Hepatocyte (in vitro differentiated cells): ENCODE measurements around the gene MINDY4B. TPM values are rescaled to one million over a fixed set of nuclear protein-coding genes. Genes with fewer than 3 reads are reported as not detected.

Experiments used
- DNase-seq: peaks from one replicate; pipeline ENCODE4 v3.0.0-alpha.2; 2016; ENCODE audit warnings: low spot score
- H2AFZ ChIP-seq: fragments of 200-600 bp; sonication (generic); 2 replicates; pipeline ENCODE4 v1.6.0; 2016; ENCODE audit warnings: antibody characterized with exemption, mild to moderate bottlenecking
- H3K27ac ChIP-seq: fragments of 200-600 bp; sonication (generic); 2 replicates; pipeline ENCODE4 v1.5.1; 2016; ENCODE audit warnings: mild to moderate bottlenecking
- H3K27me3 ChIP-seq: fragments of 200-600 bp; sonication (generic); 2 replicates; pipeline ENCODE4 v1.6.1; 2016
- H3K36me3 ChIP-seq: fragments of 200-600 bp; sonication (generic); replicated peaks from 2 replicates; pipeline ENCODE4 v1.5.1; 2016; ENCODE audit warnings: low read depth; ENCODE audit not compliant: insufficient read depth
- H3K4me1 ChIP-seq: fragments of 200-600 bp; sonication (generic); 2 replicates; pipeline ENCODE4 v1.5.1; 2016; ENCODE audit warnings: mild to moderate bottlenecking, moderate library complexity; ENCODE audit not compliant: insufficient read depth
- H3K4me2 ChIP-seq: fragments of 200-600 bp; sonication (generic); 2 replicates; pipeline ENCODE4 v1.6.0; 2016
- H3K4me3 ChIP-seq: fragments of 200-600 bp; sonication (generic); 2 replicates; pipeline ENCODE4 v1.5.1; 2016; ENCODE audit warnings: mild to moderate bottlenecking
- H3K79me2 ChIP-seq: fragments of 200-600 bp; sonication (generic); 2 replicates; pipeline ENCODE4 v1.6.0; 2017; ENCODE audit warnings: mild to moderate bottlenecking
- H3K9me2 ChIP-seq: fragments of 200-600 bp; sonication (generic); replicated peaks from 2 replicates; pipeline ENCODE4 v1.6.0; 2017; ENCODE audit warnings: mild to moderate bottlenecking; ENCODE audit not compliant: insufficient read depth
- H3K9me3 ChIP-seq: fragments of 200-600 bp; sonication (generic); 2 replicates; pipeline ENCODE4 v1.5.1; 2016; ENCODE audit warnings: low read depth, mild to moderate bottlenecking
- H4K20me1 ChIP-seq: fragments of 200-600 bp; sonication (generic); 2 replicates; pipeline ENCODE4 v1.6.0; 2016; ENCODE audit warnings: mild to moderate bottlenecking; ENCODE audit not compliant: insufficient read depth, poor library complexity, severe bottlenecking
- EZH2 ChIP-seq: fragments of 200-600 bp; sonication (generic); IDR thresholded peaks from 2 replicates; pipeline ENCODE4 v1.6.1; 2016; ENCODE audit warnings: antibody characterized with exemption, mild to moderate bottlenecking, borderline replicate concordance
- EZH2phosphoT487 ChIP-seq: fragments of 200-600 bp; sonication (generic); IDR thresholded peaks from one replicate; pipeline ENCODE4 v1.6.1; 2018; ENCODE audit warnings: antibody characterized with exemption, mild to moderate bottlenecking, low read depth, moderate library complexity; ENCODE audit not compliant: unreplicated experiment, severe bottlenecking
- WGBS: methylation state at CpG from one replicate; pipeline ENCODE4 v1.1.6; 2016; ENCODE audit warnings: low lambda C conversion rate; ENCODE audit errors: missing lambda C conversion rate; 5-methylcytosine and 5-hydroxymethylcytosine counted together
- polyA plus RNA-seq: library from polyadenylated mRNA; unstranded; fragments of >200 nt; fragmentation: Nextera tagmentation; extraction: Ambion mirVana; gene quantifications from 2 replicates; pipeline ENCODE4 v1.2.1, GENCODE V29; 2016
- total RNA-seq: library from RNA; depleted of rRNA; stranded (reverse); fragments of >200 nt; gene quantifications from 2 replicates; pipeline ENCODE4 v1.2.3, GENCODE V29; 2014
- TF ChIP-seq, protein P1 (sequence below): fragments of 200-600 bp; sonication (generic); IDR thresholded peaks from 2 replicates; pipeline ENCODE4 v1.5.1; 2016; ENCODE audit warnings: antibody characterized with exemption, mild to moderate bottlenecking; ENCODE audit not compliant: poor library complexity

Gene MINDY4B
- total and polyA plus RNA-seq, 2 experiments from 2014 or later = not detected

DNA sequence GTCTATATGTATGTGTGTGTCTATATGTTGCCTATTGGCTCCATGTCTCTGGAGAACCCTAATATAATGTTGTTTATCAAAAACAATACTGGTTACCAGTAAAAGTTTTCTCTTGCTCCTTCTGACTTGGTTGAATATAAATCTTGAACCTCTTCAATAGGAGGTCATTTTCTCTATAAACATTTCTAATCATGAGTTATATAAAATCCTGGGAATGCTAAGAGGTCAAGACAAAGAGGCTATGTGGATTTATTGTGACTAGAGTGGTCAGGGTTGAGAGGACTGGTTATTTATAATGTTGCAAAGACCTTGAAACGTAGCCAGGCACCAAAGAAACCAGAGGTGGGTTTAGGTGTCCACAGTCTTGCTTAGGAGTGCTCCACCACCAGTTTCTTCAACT lies 1.2 kb upstream of the MINDY4B start:
- no peaks in the 10 kb centered on the region for H3K9me2 ChIP-seq
- no peak overlapping the region for H3K4me3 ChIP-seq
- no peaks in the 10 kb centered on the region for H3K79me2 ChIP-seq
- H3K27me3 ChIP-seq = no peaks in the 10 kb centered on the region
- TF ChIP-seq, protein P1, sequence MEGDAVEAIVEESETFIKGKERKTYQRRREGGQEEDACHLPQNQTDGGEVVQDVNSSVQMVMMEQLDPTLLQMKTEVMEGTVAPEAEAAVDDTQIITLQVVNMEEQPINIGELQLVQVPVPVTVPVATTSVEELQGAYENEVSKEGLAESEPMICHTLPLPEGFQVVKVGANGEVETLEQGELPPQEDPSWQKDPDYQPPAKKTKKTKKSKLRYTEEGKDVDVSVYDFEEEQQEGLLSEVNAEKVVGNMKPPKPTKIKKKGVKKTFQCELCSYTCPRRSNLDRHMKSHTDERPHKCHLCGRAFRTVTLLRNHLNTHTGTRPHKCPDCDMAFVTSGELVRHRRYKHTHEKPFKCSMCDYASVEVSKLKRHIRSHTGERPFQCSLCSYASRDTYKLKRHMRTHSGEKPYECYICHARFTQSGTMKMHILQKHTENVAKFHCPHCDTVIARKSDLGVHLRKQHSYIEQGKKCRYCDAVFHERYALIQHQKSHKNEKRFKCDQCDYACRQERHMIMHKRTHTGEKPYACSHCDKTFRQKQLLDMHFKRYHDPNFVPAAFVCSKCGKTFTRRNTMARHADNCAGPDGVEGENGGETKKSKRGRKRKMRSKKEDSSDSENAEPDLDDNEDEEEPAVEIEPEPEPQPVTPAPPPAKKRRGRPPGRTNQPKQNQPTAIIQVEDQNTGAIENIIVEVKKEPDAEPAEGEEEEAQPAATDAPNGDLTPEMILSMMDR = no peak
- TF ChIP-seq EZH2 (no peak), EZH2phosphoT487 (no peak)
- WGBS = 82% methylated on average over 1 of the region's 1 CpG
- H3K27ac ChIP-seq = no peak overlapping the region
- no peak overlapping the region for H2AFZ ChIP-seq
- H3K4me1 ChIP-seq = no peaks in the 10 kb centered on the region
- no peaks in the 10 kb centered on the region for H3K9me3 ChIP-seq
- H3K36me3 ChIP-seq = no peaks in the 10 kb centered on the region
- no peak overlapping the region for H3K4me2 ChIP-seq
- H4K20me1 ChIP-seq = no peaks in the 10 kb centered on the region
- no peak for DNase-seq

DNA sequence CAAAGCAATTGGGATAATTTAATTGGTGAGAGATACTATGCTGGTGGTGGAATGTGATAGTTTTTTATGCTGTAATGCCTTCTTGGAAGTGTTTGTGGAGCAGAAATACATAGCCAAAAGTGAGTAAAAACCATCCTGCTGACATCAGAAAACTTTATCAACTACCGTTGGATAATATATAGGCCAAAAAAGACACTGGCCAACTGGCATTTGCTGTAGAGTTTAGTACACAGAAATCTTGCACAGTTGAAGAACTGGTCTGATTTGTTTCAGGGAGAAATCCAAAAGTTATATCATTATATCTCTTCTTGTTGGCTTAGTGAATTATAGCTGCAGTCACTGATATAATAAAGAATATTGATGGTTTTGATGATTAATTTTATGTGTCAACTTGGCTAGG lies 507 bp upstream of the MINDY4B start:
- H3K27me3 ChIP-seq = no peaks in the 10 kb centered on the region
- H3K4me2 ChIP-seq = no peak overlapping the region
- no peaks in the 10 kb centered on the region for H3K4me1 ChIP-seq
- no peaks in the 10 kb centered on the region for H3K9me3 ChIP-seq
- no peaks in the 10 kb centered on the region for H3K36me3 ChIP-seq
- no peaks in the 10 kb centered on the region for H4K20me1 ChIP-seq
- WGBS = 82% methylated on average over 1 of the region's 1 CpG
- no peak overlapping the region for H3K4me3 ChIP-seq
- H2AFZ ChIP-seq = no peak overlapping the region
- H3K79me2 ChIP-seq = no peaks in the 10 kb centered on the region
- H3K27ac ChIP-seq = no peak overlapping the region
- no peak for DNase-seq
- TF ChIP-seq EZH2phosphoT487 (no peak), EZH2 (no peak)
- TF ChIP-seq, protein P1 = no peak
- H3K9me2 ChIP-seq = no peaks in the 10 kb centered on the region

DNA sequence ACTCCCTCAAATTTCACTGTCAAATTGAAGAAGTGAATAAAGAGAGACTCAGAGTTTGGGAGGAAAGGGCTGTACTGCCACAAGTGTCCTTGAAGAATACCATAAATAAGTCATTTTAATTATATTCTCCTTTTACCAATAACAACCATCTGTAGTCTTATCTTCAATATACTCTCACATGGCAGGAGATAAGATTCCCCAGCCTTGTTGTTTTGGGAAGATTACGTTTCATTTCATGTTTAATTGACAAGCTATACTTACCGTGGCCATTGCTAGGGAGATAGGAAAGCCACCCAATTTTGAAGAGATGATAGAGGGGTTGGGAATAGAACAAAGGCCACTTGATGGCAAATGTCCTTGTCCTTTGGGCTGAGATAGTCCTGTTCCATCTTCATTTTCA lies 2.3 kb downstream of the MINDY4B start:
- no peaks in the 10 kb centered on the region for H3K4me1 ChIP-seq
- no peaks in the 10 kb centered on the region for H3K36me3 ChIP-seq
- no peak overlapping the region for H3K27ac ChIP-seq
- no peaks in the 10 kb centered on the region for H3K79me2 ChIP-seq
- no peaks in the 10 kb centered on the region for H3K27me3 ChIP-seq
- H3K4me3 ChIP-seq = no peak overlapping the region
- H2AFZ ChIP-seq = no peak overlapping the region
- no peaks in the 10 kb centered on the region for H3K9me3 ChIP-seq
- H4K20me1 ChIP-seq = no peaks in the 10 kb centered on the region
- no peaks in the 10 kb centered on the region for H3K9me2 ChIP-seq
- DNase-seq = no peak
- WGBS = 76% methylated on average over 2 of the region's 2 CpGs
- TF ChIP-seq EZH2phosphoT487 (no peak), EZH2 (no peak)
- TF ChIP-seq, protein P1 = no peak
- H3K4me2 ChIP-seq = no peak overlapping the region

DNA sequence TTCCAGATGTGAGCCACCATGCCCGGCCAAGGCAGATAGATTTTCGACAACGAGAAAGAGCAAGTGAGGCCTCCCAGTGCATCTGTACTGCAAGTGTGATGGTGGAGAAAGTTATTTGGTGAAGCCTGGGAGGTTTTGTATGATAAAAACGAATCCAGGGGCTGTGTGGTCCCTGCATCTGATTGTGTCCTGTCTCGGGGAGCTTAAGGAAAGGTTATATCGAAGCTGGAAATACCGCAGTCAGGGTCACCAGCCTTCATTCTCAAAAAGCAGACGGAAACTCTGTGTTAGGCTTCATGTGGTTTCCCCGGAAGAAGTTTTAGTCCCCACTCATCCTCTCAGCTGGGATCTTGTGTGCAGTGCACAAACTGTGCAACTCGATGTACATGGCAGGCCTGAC lies 3.4 kb downstream of the MINDY4B start:
- Histone ChIP-seq H2AFZ (no peak overlapping the region), H3K27me3 (no peaks in the 10 kb centered on the region), H3K36me3 (no peaks in the 10 kb centered on the region), H3K4me3 (no peak overlapping the region), H4K20me1 (no peaks in the 10 kb centered on the region), H3K79me2 (no peaks in the 10 kb centered on the region), H3K4me2 (no peak overlapping the region), H3K27ac (no peak overlapping the region), H3K4me1 (no peaks in the 10 kb centered on the region), H3K9me3 (no peaks in the 10 kb centered on the region), H3K9me2 (no peaks in the 10 kb centered on the region)
- no peak for DNase-seq
- TF ChIP-seq EZH2 = no peak
- TF ChIP-seq, protein P1 = no peak
- TF ChIP-seq EZH2phosphoT487 = no peak
- 92% methylated on average over 10 of the region's 10 CpGs for WGBS
